HepG2 (cell line): ENCODE data around the gene PSMA7. TPM values are rescaled to one million over a fixed set of nuclear protein-coding genes. Genes with fewer than 3 reads are reported as not detected.

Experiments
- HOXA3 ChIP-seq: sonication (generic); formaldehyde crosslinking; IDR thresholded peaks from 2 replicates; pipeline ENCODE4 v1.5.0; 2020; ENCODE audit warnings: missing genetic modification reagents
- MEIS1 ChIP-seq: sonication (generic); formaldehyde crosslinking; IDR thresholded peaks from 2 replicates; pipeline ENCODE4 v1.9.0; 2021; ENCODE audit warnings: mild to moderate bottlenecking, missing genetic modification reagents, moderate library complexity, borderline replicate concordance
- PAWR ChIP-seq: sonication (generic); formaldehyde crosslinking; IDR thresholded peaks from 2 replicates; pipeline ENCODE4 v1.4.0; 2020; ENCODE audit warnings: missing genetic modification reagents, mild to moderate bottlenecking, borderline replicate concordance
- PPARG ChIP-seq: conservative IDR thresholded peaks from 2 replicates; pipeline ENCODE4 v1.6.1; 2016; ENCODE audit warnings: missing biosample characterization, missing genetic modification reagents
- RARA ChIP-seq: IDR thresholded peaks from 2 replicates; pipeline ENCODE4 v1.6.1; 2016; ENCODE audit warnings: missing genetic modification reagents, missing compliant biosample characterization
- RXRA ChIP-seq: sonication (generic); formaldehyde crosslinking; IDR thresholded peaks from 2 replicates; pipeline ENCODE4 v1.5.1; 2020; ENCODE audit warnings: missing genetic modification reagents
- SMARCE1 ChIP-seq: fragments of 450-650 bp; IDR thresholded peaks from 2 replicates; pipeline ENCODE4 v1.6.1; 2017; ENCODE audit warnings: borderline replicate concordance
- SP5 ChIP-seq: IDR thresholded peaks from 2 replicates; pipeline ENCODE4 v1.6.1; 2016; ENCODE audit warnings: low read depth, borderline replicate concordance
- ZBTB7B ChIP-seq: sonication (generic); formaldehyde crosslinking; IDR thresholded peaks from 2 replicates; pipeline ENCODE4 v1.4.0; 2020; ENCODE audit warnings: missing genetic modification reagents
- ZNF292 ChIP-seq: sonication (generic); formaldehyde crosslinking; IDR thresholded peaks from 2 replicates; pipeline ENCODE4 v1.8.1; 2022; ENCODE audit warnings: mild to moderate bottlenecking, low read depth, missing genetic modification reagents, borderline replicate concordance
- ZNF382 ChIP-seq: sonication (generic); formaldehyde crosslinking; IDR thresholded peaks from 2 replicates; pipeline ENCODE4 v1.5.0; 2020; ENCODE audit warnings: missing genetic modification reagents, mild to moderate bottlenecking, borderline replicate concordance
- ZNF790 ChIP-seq: sonication (generic); formaldehyde crosslinking; IDR thresholded peaks from 2 replicates; pipeline ENCODE4 v1.8.0; 2022; ENCODE audit warnings: missing genetic modification reagents, mild to moderate bottlenecking, borderline replicate concordance
- polyA plus RNA-seq, 8 experiments: library from polyadenylated mRNA; depleted of rRNA in 3 of 8; stranded (reverse) in 7 of 8; unstranded in 1 of 8; fragments of >200 nt; fragmentation: Illumina TruSeq in 4 of 8; extraction: Trizol in 4 of 8; gene quantifications; 2 replicates each; pipeline versions ENCODE4 v1.2.1 to v1.2.3, GENCODE V29; 2011 to 2016; ENCODE audit warnings: low read depth in 4 of 8, missing spikeins in 1 of 8, mixed read lengths in 1 of 8; ENCODE audit not compliant: insufficient read depth in 1 of 8
- total RNA-seq, 5 experiments: library from RNA; depleted of rRNA; stranded (reverse); fragments of >200 nt; fragmentation: Illumina TruSeq; extraction: Trizol; gene quantifications; 2 replicates each; pipeline ENCODE4 v1.2.3, GENCODE V29; 2016; ENCODE audit warnings: low read depth in 1 of 5
- TF ChIP-seq, protein P1 (sequence below): sonication (generic); formaldehyde crosslinking; IDR thresholded peaks from 2 replicates; pipeline ENCODE4 v1.5.1; 2020; ENCODE audit warnings: mild to moderate bottlenecking, missing genetic modification reagents, borderline replicate concordance
- TF ChIP-seq, protein P2 (sequence below): sonication (generic); formaldehyde crosslinking; IDR thresholded peaks from 2 replicates; pipeline ENCODE4 v1.4.0; 2020; ENCODE audit warnings: missing genetic modification reagents
- TF ChIP-seq, protein P3 (sequence below): sonication (generic); formaldehyde crosslinking; IDR thresholded peaks from 2 replicates; pipeline ENCODE4 v1.5.0; 2020; ENCODE audit warnings: missing genetic modification reagents, mild to moderate bottlenecking, borderline replicate concordance
- TF ChIP-seq, protein P4 (sequence below): sonication (generic); formaldehyde crosslinking; IDR thresholded peaks from 2 replicates; pipeline ENCODE4 v1.4.0; 2020; ENCODE audit warnings: low read depth, missing genetic modification reagents

Gene PSMA7
- total and polyA plus RNA-seq, 2 of the 13 experiments (the other 11 are each of a cell fraction or from before 2014, with no cell fraction given): 531 to 631 TPM

DNA sequence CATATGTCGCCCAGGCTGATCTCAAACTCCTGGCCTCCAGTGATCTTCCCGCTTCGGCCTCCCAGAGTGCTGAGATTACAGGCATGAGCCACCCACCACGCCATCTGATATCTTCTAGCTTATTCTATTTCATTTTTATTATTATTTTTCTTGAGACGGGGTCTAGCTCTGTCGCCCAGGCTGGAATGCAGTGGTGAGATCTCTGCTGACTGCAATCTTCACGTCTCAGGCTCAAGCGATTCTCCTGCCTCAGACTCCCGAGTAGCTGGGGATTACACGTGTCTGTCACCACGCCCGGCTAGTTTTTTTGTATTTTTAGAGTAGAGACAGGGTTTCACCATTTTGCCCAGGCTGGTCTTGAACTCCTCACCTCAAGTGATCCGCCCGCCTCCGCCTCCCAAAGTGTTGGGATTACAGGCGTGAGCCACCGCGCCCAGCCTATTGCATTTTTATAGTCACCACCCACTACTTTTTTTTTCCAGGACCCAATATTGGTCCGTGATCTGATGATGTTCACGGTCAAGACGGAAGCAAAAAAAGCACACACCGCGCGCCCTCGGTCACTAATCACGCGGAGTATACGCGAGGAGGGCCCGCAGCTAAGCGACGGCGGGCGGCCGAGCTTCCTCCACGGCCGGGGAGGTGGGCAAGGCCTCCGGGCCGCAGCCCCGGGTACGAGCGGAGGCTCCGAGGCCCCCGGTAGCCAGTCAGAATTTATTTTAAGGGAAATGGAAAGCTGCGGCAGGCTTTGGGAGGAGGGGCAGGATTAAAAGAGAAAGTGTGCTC is 22.0 kb downstream of the PSMA7 start (continued):
- TF ChIP-seq ZNF292 (CRISPR knock-in tag): 0 out of 2 replicates have a peak, but pooled peaks have one; percentile 9
- peak; percentile 55; the same call in 1 of the 2 replicates for TF ChIP-seq RXRA (CRISPR knock-in tag)
- no peak for TF ChIP-seq HOXA3 (CRISPR knock-in tag)
- TF ChIP-seq MEIS1: no peak; the same call in 1 of the 2 replicates
- TF ChIP-seq, protein P1, sequence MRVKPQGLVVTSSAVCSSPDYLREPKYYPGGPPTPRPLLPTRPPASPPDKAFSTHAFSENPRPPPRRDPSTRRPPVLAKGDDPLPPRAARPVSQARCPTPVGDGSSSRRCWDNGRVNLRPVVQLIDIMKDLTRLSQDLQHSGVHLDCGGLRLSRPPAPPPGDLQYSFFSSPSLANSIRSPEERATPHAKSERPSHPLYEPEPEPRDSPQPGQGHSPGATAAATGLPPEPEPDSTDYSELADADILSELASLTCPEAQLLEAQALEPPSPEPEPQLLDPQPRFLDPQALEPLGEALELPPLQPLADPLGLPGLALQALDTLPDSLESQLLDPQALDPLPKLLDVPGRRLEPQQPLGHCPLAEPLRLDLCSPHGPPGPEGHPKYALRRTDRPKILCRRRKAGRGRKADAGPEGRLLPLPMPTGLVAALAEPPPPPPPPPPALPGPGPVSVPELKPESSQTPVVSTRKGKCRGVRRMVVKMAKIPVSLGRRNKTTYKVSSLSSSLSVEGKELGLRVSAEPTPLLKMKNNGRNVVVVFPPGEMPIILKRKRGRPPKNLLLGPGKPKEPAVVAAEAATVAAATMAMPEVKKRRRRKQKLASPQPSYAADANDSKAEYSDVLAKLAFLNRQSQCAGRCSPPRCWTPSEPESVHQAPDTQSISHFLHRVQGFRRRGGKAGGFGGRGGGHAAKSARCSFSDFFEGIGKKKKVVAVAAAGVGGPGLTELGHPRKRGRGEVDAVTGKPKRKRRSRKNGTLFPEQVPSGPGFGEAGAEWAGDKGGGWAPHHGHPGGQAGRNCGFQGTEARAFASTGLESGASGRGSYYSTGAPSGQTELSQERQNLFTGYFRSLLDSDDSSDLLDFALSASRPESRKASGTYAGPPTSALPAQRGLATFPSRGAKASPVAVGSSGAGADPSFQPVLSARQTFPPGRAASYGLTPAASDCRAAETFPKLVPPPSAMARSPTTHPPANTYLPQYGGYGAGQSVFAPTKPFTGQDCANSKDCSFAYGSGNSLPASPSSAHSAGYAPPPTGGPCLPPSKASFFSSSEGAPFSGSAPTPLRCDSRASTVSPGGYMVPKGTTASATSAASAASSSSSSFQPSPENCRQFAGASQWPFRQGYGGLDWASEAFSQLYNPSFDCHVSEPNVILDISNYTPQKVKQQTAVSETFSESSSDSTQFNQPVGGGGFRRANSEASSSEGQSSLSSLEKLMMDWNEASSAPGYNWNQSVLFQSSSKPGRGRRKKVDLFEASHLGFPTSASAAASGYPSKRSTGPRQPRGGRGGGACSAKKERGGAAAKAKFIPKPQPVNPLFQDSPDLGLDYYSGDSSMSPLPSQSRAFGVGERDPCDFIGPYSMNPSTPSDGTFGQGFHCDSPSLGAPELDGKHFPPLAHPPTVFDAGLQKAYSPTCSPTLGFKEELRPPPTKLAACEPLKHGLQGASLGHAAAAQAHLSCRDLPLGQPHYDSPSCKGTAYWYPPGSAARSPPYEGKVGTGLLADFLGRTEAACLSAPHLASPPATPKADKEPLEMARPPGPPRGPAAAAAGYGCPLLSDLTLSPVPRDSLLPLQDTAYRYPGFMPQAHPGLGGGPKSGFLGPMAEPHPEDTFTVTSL: peak; percentile 78; the same call in 1 of the 2 replicates
- TF ChIP-seq PAWR: no peak
- no peak; the same call in 1 of the 2 replicates for TF ChIP-seq PPARG (CRISPR knock-in tag)
- TF ChIP-seq SMARCE1: no peak
- no peak for TF ChIP-seq SP5
- TF ChIP-seq, protein P2, sequence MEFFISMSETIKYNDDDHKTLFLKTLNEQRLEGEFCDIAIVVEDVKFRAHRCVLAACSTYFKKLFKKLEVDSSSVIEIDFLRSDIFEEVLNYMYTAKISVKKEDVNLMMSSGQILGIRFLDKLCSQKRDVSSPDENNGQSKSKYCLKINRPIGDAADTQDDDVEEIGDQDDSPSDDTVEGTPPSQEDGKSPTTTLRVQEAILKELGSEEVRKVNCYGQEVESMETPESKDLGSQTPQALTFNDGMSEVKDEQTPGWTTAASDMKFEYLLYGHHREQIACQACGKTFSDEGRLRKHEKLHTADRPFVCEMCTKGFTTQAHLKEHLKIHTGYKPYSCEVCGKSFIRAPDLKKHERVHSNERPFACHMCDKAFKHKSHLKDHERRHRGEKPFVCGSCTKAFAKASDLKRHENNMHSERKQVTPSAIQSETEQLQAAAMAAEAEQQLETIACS (CRISPR knock-in tag): no peak
- peak; percentile 65; the same call in 1 of the 2 replicates for TF ChIP-seq ZNF790
- TF ChIP-seq RARA (CRISPR knock-in tag): no peak
- TF ChIP-seq ZNF382 (CRISPR knock-in tag): no peak
- TF ChIP-seq, protein P3, sequence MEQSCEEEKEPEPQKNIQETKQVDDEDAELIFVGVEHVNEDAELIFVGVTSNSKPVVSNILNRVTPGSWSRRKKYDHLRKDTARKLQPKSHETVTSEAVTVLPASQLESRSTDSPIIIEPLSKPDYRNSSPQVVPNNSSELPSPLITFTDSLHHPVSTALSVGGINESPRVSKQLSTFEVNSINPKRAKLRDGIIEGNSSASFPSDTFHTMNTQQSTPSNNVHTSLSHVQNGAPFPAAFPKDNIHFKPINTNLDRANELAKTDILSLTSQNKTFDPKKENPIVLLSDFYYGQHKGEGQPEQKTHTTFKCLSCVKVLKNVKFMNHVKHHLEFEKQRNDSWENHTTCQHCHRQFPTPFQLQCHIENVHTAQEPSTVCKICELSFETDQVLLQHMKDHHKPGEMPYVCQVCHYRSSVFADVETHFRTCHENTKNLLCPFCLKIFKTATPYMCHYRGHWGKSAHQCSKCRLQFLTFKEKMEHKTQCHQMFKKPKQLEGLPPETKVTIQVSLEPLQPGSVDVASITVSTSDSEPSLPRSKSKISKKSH: 0 out of 2 replicates have a peak, but pooled peaks have one; percentile 22
- peak; percentile 7; the same call in 1 of the 2 replicates for TF ChIP-seq ZBTB7B
- TF ChIP-seq, protein P4, sequence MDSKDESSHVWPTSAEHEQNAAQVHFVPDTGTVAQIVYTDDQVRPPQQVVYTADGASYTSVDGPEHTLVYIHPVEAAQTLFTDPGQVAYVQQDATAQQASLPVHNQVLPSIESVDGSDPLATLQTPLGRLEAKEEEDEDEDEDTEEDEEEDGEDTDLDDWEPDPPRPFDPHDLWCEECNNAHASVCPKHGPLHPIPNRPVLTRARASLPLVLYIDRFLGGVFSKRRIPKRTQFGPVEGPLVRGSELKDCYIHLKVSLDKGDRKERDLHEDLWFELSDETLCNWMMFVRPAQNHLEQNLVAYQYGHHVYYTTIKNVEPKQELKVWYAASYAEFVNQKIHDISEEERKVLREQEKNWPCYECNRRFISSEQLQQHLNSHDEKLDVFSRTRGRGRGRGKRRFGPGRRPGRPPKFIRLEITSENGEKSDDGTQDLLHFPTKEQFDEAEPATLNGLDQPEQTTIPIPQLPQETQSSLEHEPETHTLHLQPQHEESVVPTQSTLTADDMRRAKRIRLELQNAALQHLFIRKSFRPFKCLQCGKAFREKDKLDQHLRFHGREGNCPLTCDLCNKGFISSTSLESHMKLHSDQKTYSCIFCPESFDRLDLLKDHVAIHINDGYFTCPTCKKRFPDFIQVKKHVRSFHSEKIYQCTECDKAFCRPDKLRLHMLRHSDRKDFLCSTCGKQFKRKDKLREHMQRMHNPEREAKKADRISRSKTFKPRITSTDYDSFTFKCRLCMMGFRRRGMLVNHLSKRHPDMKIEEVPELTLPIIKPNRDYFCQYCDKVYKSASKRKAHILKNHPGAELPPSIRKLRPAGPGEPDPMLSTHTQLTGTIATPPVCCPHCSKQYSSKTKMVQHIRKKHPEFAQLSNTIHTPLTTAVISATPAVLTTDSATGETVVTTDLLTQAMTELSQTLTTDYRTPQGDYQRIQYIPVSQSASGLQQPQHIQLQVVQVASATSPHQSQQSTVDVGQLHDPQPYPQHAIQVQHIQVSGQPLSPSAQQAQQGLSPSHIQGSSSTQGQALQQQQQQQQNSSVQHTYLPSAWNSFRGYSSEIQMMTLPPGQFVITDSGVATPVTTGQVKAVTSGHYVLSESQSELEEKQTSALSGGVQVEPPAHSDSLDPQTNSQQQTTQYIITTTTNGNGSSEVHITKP (CRISPR knock-in tag): peak; percentile 61; the same call in 1 of the 2 replicates
